ENCODE results near the gene STRC.

STRC gene

DNA sequence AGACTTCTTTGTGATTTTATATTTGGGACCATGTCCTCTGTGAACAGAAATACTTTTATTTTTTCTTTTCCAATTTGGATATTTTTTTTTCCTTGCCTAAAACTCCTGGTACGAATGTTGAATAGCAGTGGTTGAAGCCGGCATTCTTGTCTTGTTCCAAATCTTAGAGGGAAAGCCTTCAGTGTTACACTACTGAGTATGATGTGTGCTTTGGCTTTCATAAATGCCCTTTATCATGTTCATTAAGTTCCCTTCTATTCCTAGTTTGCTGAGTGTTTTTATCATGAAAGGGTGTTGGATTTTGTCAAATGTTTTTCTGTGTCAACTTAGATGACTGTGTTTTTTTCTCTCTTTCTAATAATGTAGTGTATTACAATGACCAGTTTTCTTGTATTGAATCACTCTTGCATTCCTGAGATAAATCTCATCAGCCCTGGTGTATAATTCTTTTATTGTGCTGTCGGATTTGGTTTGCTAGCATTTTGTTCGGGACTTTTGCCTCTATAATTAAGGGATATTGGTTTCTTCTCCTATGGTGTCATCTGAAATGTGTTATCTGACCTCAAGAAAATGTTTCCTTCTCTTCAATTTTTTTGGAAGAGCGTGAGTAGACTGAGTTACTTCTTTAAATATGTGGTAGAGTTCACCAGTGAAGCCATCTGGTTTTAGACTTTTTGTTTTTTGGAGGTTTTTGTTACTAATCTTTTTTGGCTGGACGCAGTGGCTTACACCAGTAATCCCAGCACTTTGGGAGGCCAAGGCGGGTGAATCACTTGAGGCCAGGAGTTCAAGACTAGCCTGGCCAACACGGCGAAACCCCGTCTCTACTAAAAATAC, 67.9 kb downstream of the STRC start:
- no peak overlapping the region for H3K4me3 ChIP-seq (ENCODE audit: insufficient read depth, low read length, poor library complexity, severe bottlenecking)
- no peak overlapping the region for H3K9ac ChIP-seq (ENCODE audit: low read length)
- H3K4me2 ChIP-seq (ENCODE audit: low read depth, low read length, poor library complexity, severe bottlenecking), result no peak overlapping the region
- H3K27me3 ChIP-seq (ENCODE audit: low read length), result no peaks in the 10 kb centered on the region
- H3K9me2 ChIP-seq (replicated peaks; ENCODE audit: insufficient read depth, low read length), result no peaks in the 10 kb centered on the region
- TF ChIP-seq, protein P1, sequence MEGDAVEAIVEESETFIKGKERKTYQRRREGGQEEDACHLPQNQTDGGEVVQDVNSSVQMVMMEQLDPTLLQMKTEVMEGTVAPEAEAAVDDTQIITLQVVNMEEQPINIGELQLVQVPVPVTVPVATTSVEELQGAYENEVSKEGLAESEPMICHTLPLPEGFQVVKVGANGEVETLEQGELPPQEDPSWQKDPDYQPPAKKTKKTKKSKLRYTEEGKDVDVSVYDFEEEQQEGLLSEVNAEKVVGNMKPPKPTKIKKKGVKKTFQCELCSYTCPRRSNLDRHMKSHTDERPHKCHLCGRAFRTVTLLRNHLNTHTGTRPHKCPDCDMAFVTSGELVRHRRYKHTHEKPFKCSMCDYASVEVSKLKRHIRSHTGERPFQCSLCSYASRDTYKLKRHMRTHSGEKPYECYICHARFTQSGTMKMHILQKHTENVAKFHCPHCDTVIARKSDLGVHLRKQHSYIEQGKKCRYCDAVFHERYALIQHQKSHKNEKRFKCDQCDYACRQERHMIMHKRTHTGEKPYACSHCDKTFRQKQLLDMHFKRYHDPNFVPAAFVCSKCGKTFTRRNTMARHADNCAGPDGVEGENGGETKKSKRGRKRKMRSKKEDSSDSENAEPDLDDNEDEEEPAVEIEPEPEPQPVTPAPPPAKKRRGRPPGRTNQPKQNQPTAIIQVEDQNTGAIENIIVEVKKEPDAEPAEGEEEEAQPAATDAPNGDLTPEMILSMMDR (IDR thresholded peaks at IDR 0.05; ENCODE audit: insufficient read depth, low read length, poor library complexity, severe bottlenecking), result no peak
- no peak for TF ChIP-seq EZH2phosphoT487 (conservative IDR thresholded peaks at IDR 0.05; ENCODE audit: low read length)
- H3K27ac ChIP-seq (ENCODE audit: low read depth, low read length), result no peak overlapping the region
- H2AFZ ChIP-seq (ENCODE audit: low read depth, low read length, severe bottlenecking), result no peak overlapping the region
- no peaks in the 10 kb centered on the region for H3F3A ChIP-seq (ENCODE audit: insufficient read depth)
- H4K20me1 ChIP-seq (ENCODE audit: low read depth, low read length), result no peaks in the 10 kb centered on the region
- no peaks in the 10 kb centered on the region for H3K79me2 ChIP-seq (ENCODE audit: insufficient read depth, low read length)
- H3K9me3 ChIP-seq (ENCODE audit: insufficient read depth, low read length), result no peaks in the 10 kb centered on the region
- 0 out of 2 replicates have a peak, but pooled peaks cover 3% of the 10 kb centered on the region for H3K36me3 ChIP-seq (ENCODE audit: low read length)
